Psoas muscle (tissue), 8 donors: Measurements from ENCODE around the gene LNX1. TPM values are rescaled to one million over a fixed set of nuclear protein-coding genes. Genes with fewer than 3 reads are reported as not detected.

Experiments
- ATAC-seq, 4 donors: fragments of 200-7000 bp; cut with Tn5 transposase; one replicate each; pipeline ENCODE4 v1.9.1; 2020; ENCODE audit warnings: moderate library complexity in 3 of 4, mild to moderate bottlenecking in 2 of 4
- DNase-seq, 2 donors: peaks; one replicate each; pipeline ENCODE4 v3.0.0-alpha.2; 2020
- H3K27ac ChIP-seq: fragments of 200-600 bp; one replicate; pipeline ENCODE4 v1.8.0; 2022
- H3K27me3 ChIP-seq, 3 donors: fragments of 200-600 bp in 1 of 3; one replicate each; pipeline versions ENCODE4 v1.6.1 to v1.8.0; 2013 to 2022; ENCODE audit warnings: low read length in 2 of 3, mild to moderate bottlenecking in 2 of 3, moderate library complexity in 1 of 3; ENCODE audit not compliant: insufficient read depth in 3 of 3
- H3K36me3 ChIP-seq, 2 donors: fragments of 200-600 bp in 1 of 2; one replicate each; pipeline versions ENCODE4 v1.6.1 to v1.8.0; 2013 to 2022; ENCODE audit warnings: low read depth in 1 of 2, mild to moderate bottlenecking in 1 of 2, moderate library complexity in 1 of 2; ENCODE audit not compliant: insufficient read depth in 1 of 2
- H3K4me1 ChIP-seq: fragments of 200-600 bp; one replicate; pipeline ENCODE4 v1.8.0; 2022
- H3K4me3 ChIP-seq: fragments of 200-600 bp; one replicate; pipeline ENCODE4 v1.8.0; 2022; ENCODE audit warnings: mild to moderate bottlenecking
- H3K9me3 ChIP-seq: fragments of 200-600 bp; one replicate; pipeline ENCODE4 v1.8.0; 2022
- CTCF ChIP-seq: fragments of 200-600 bp; IDR thresholded peaks from one replicate; pipeline ENCODE4 v1.8.0; 2022; ENCODE audit warnings: antibody characterized with exemption
- WGBS, 3 donors: extraction: QIAGEN DNeasy Blood & Tissue Kit; methylation state at CpG; one replicate each; pipeline versions ENCODE4 v1.1.6 to v1.1.7; 2013; 5-methylcytosine and 5-hydroxymethylcytosine counted together
- intact Hi-C, 2 donors: fragments of 100-400 bp; cut with DNase I; formaldehyde crosslinking; loops; one replicate each; pipeline versions ENCODE4 v1.11.0 to v1.14.2; 2022
- polyA plus RNA-seq, 3 donors: library from polyadenylated mRNA; stranded (reverse); fragments of 200-250 nt; gene quantifications; one replicate each; pipeline ENCODE4 v1.2.3, GENCODE V29; 2013
- total RNA-seq, 4 donors: library from RNA; stranded (reverse); fragmentation: NEBNext Ultra II Directional in 2 of 4; extraction: Animal tissue kit (Norgen Biotek cat#: 25700) in 2 of 4; gene quantifications; one replicate each; pipeline versions ENCODE4 v1.2.1 to v1.2.4, GENCODE V29; 2021 to 2023
- donor health status: healthy with polysubstance abuse.
- donor health status: DM: no; HTN: no; CAD: no; lungs with moderate emphysema.
- donor health status: Bipolar disorder and iron deficiency.
- donor health status: healthy.
- donor health status: DM: yes; HTN: yes; CAD: no.
- donor health status: DM: no; HTN: no; CAD: no.
- donor health status: DM: no; HTN: no; CAD: no.
- donor health status: DM: yes; HTN: yes; CAD: no.

Gene LNX1
- total and polyA plus RNA-seq, 7 donors, result 2.1 to 13.9 (median 4.3) TPM

DNA sequence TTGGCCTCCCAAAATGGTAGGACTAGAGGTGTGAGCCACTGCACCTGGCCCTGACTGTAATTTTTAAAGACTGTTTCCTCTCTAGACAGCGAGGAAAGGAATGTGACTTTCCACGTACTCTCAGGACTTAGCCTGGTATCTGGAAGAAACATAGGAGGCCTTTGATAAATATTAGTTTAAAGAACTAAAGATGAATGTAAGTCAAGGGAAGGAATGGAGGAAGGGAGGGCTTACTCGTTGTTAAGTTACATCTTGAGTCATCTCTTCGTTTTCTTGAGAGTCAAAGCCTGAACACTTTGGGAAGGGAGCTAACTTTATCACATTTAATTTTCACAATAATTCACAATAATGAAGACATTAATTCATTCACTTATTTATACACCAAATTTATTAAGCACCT lies 7.2 kb upstream of the LNX1 start:
- intact Hi-C loops, result no loop called here
- WGBS, 3 donors, result 92 to 94% (median 94%) methylated on average over 4 of the region's 4 CpGs
- Histone ChIP-seq H3K4me1 (no peaks in the 10 kb centered on the region), H3K36me3 (no peaks in the 10 kb centered on the region), H3K27me3 (no peaks in the 10 kb centered on the region), H3K27ac (no peak overlapping the region), H3K9me3 (no peaks in the 10 kb centered on the region), H3K4me3 (no peak overlapping the region)
- no peak for TF ChIP-seq CTCF
- DNase-seq (no peak), ATAC-seq (no peak)

DNA sequence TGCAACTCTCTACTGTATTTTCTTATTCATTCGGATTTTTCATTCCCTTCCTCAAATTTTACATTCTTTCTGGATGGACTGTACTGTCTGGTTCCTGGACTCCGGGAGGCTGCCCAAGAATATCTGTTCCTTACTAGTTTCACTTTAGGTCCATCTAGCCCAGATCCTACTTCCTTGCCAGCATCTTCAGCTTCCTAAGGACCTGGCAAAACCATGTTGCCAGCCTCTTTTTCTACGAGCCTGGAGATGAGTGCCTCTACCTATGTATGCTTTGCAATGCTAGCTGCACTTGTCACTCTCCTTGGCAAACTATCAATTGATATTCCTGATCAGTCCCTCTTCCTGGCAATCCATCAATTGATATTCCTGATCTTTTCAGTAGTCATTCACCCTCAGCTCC lies 5.6 kb upstream of the LNX1 start:
- no peak overlapping the region for H3K4me3 ChIP-seq
- WGBS, 3 donors, result 43 to 71% (median 46%) methylated on average over 3 of the region's 3 CpGs
- DNase-seq (no peak), ATAC-seq (no peak)
- TF ChIP-seq CTCF, result no peak
- no peaks in the 10 kb centered on the region for H3K36me3 ChIP-seq
- no peak overlapping the region for H3K27ac ChIP-seq
- intact Hi-C loops, result no loop called here
- no peaks in the 10 kb centered on the region for H3K9me3 ChIP-seq
- H3K27me3 ChIP-seq, result no peaks in the 10 kb centered on the region
- H3K4me1 ChIP-seq, result no peaks in the 10 kb centered on the region

GRCh38 chr4:53595834-53596233 lies 4.5 kb upstream of the LNX1 start:
- H3K9me3 ChIP-seq, result no peaks in the 10 kb centered on the region
- H3K36me3 ChIP-seq, result no peaks in the 10 kb centered on the region
- H3K4me3 ChIP-seq, result no peak overlapping the region
- H3K27ac ChIP-seq, result no peak overlapping the region
- no peak for DNase-seq
- no peaks in the 10 kb centered on the region for H3K27me3 ChIP-seq
- TF ChIP-seq CTCF, result no peak
- intact Hi-C loops, result no loop called here
- no peak for ATAC-seq
- 63 to 79% (median 63%) methylated on average over 2 of the region's 2 CpGs for WGBS, 3 donors
- H3K4me1 ChIP-seq, result no peaks in the 10 kb centered on the region

DNA sequence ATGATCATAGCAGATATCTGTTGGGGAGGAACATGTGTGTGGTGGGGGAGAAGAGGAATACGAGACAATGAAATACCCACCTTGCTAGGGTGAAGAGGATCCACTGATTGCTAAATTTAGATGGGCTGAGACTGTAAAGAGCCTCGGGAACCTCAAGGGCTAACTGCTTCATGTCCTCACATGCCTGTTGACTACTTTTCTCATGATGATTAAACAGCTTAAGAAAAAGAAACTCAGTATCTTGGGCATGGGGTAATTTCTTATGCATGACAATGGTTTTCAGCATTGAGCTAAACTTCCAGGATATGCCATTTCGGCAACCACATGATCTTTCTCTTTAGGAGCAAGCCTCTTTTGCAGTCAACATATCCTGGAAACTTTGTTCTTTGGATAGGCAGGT lies 3.9 kb upstream of the LNX1 start:
- intact Hi-C loops, result no loop called here
- H3K27me3 ChIP-seq, result no peaks in the 10 kb centered on the region
- H3K9me3 ChIP-seq, result no peaks in the 10 kb centered on the region
- H3K4me3 ChIP-seq, result no peak overlapping the region
- H3K4me1 ChIP-seq, result no peaks in the 10 kb centered on the region
- DNase-seq (no peak), ATAC-seq (no peak)
- H3K36me3 ChIP-seq, result no peaks in the 10 kb centered on the region
- H3K27ac ChIP-seq, result no peak overlapping the region
- no peak for TF ChIP-seq CTCF
- WGBS, 3 donors, result 84 to 92% (median 88%) methylated on average over 3 of the region's 3 CpGs

GRCh38 chr4:53593765-53594164 lies 2.5 kb upstream of the LNX1 start:
- no peak for TF ChIP-seq CTCF
- Histone ChIP-seq H3K27ac (no peak overlapping the region), H3K36me3 (no peaks in the 10 kb centered on the region), H3K9me3 (no peaks in the 10 kb centered on the region), H3K27me3 (no peaks in the 10 kb centered on the region), H3K4me3 (no peak overlapping the region), H3K4me1 (no peaks in the 10 kb centered on the region)
- no peak for DNase-seq
- ATAC-seq, result no peak
- intact Hi-C loops, result no loop called here
- 44 to 73% (median 58%) methylated on average over 2 of the region's 2 CpGs for WGBS, 3 donors
